ENCODE data around the gene CALU.

CALU gene

DNA sequence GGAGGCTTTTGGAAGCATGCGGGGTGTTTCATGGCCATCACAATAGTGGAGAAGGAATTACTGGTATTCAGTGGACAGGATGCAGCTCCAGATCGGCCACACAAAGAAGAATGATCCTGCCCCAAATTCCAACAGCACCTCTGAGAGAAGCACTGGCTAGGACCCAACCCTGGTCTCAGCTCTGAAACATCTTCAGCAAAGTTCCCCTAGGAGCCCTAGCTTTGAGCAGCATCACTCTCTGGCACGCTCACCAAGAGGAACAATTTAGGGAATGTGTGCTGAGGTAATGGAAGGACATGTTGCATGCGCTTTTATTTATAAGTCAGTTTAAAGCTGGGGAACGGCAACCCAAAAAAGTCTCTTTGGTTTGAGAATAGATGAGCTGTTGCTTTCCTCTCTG, 42.0 kb downstream of the CALU start:
- no peak overlapping the region for H3K4me3 ChIP-seq (ENCODE audit: low read depth, low read length)
- TF ChIP-seq, protein P1, sequence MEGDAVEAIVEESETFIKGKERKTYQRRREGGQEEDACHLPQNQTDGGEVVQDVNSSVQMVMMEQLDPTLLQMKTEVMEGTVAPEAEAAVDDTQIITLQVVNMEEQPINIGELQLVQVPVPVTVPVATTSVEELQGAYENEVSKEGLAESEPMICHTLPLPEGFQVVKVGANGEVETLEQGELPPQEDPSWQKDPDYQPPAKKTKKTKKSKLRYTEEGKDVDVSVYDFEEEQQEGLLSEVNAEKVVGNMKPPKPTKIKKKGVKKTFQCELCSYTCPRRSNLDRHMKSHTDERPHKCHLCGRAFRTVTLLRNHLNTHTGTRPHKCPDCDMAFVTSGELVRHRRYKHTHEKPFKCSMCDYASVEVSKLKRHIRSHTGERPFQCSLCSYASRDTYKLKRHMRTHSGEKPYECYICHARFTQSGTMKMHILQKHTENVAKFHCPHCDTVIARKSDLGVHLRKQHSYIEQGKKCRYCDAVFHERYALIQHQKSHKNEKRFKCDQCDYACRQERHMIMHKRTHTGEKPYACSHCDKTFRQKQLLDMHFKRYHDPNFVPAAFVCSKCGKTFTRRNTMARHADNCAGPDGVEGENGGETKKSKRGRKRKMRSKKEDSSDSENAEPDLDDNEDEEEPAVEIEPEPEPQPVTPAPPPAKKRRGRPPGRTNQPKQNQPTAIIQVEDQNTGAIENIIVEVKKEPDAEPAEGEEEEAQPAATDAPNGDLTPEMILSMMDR (IDR thresholded peaks at IDR 0.05; ENCODE audit: control insufficient read depth, extremely low read depth, insufficient read depth) = no peak
- no peak for DNase-seq (ENCODE audit: low read depth)

DNA sequence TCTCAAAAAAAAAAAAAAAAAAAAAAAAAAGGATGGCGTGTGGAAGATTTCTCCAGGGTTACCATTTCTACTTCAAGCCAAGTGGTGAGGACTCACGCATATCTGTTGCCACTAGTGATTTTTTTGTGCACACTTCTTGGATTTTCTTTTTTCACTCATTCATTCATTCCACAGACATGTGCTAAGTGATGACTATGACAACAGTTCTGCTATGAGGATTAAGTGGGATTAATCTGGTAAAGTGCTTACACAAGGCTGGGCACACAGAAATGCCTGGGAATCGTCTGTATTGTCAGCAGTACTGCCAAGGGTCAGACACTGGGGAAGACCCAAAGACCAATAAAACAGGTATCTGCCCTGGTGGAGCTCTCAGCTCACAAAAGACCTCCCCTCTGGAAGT, 42.7 kb downstream of the CALU start:
- no peak overlapping the region for H3K4me3 ChIP-seq (ENCODE audit: low read depth, low read length)
- TF ChIP-seq, protein P1 (IDR thresholded peaks at IDR 0.05; ENCODE audit: control insufficient read depth, extremely low read depth, insufficient read depth) = no peak
- DNase-seq (ENCODE audit: low read depth) = no peak

DNA sequence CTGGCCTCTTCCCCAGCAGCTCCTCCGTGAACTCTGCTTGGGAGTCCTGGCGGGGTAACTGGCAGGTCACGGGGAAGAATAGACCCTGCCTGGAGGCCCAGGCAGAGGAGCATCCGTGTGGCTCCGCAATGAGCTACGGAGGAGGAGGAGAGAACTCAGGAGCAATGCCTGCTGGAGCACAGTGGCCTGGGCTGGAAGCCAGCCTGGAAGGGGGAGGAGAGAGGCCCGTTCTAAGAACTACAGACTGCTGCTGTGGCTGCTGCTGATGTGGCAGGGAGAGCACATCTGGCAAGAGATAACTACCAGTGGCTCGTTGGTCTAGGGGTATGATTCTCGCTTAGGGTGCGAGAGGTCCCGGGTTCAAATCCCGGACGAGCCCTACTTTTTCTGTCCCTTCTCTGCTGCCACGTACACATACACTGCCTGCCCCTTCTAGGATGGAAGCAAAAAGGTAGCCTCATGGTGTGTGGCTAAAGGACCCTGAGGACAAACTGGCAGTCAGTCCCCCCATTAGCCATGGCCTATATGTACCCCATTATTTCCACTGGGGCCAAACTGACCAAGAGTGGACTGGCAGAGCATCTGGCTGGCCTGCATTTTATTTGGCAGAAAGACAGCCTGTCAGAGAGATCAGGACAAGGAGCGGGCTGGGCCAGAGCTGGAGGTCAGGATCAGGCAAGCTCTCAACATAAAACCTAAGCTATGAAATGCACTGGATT, 44.1 kb downstream of the CALU start:
- DNase-seq (ENCODE audit: low read depth) = no peak
- TF ChIP-seq, protein P1 (IDR thresholded peaks at IDR 0.05; ENCODE audit: control insufficient read depth, extremely low read depth, insufficient read depth) = no peak
- H3K4me3 ChIP-seq (ENCODE audit: low read depth, low read length) = no peak overlapping the region

DNA sequence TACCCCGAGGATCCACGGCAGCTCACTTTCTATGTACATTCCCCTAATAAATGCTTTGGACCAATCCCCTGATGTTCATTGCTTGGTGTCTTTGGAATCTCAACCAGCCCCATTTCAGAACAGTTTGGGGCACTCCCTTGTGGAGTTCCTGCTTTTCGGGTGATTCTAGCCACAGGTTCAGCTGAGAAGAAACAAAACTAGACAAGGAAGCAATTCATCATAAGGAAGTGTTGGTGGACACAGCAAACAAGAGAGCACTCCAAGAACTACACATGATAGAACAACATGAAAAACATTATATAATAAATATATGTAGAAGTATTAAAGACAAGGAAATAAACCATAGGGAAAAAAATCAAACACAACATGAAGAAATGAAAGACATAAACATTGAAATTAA, 46.6 kb downstream of the CALU start:
- DNase-seq (ENCODE audit: low read depth) = peak; percentile 80
- TF ChIP-seq, protein P1 (IDR thresholded peaks at IDR 0.05; ENCODE audit: control insufficient read depth, extremely low read depth, insufficient read depth) = no peak
- H3K4me3 ChIP-seq (ENCODE audit: low read depth, low read length) = no peak overlapping the region

DNA sequence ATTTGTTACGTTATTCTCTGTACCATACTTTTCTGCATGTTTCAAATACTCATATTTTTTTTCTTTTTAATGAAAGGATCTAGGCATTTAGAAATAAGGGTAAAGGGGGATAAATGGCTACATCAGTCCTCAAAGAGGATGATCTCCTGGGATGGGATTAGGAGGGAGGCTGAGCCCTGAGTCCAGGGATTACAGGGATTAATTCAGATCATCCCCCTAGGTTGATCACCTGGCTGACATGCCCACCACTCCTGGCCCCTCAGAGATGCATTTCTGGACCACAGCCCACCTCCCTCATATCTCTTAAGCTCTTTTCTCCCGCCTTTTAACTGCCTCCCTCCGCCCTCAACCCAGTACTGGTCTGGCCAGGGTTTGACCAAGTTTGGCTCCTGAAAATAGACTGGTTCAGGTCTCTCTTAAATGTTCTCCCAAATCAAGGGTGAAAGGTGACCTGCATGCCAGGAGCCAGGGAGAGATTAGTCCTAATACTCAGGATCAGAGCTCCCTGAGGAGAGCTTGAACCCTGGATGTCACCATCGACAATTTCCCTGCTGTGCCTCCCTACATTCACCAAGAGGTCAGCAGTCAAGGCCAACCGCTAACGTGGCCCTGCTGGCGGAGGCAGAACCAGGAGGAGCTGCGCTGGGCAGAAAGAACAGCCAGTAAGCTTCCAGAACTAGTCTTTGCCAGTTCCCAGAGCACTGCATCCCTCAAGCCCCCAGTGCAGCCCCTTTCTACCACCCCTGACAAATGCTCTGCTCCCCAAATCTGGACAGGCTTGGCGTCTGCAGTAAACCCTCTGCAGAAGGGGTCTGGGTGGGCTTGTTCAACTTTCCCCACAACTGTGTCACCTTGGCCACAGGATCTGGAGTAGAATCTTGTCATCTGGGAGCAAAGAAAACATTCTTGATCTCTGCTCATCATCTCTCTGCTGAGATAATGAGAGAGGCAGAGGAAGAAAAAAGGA, 49.6 kb downstream of the CALU start:
- no peak for DNase-seq (ENCODE audit: low read depth)
- TF ChIP-seq, protein P1 (IDR thresholded peaks at IDR 0.05; ENCODE audit: control insufficient read depth, extremely low read depth, insufficient read depth) = no peak
- H3K4me3 ChIP-seq (ENCODE audit: low read depth, low read length) = no peak overlapping the region

DNA sequence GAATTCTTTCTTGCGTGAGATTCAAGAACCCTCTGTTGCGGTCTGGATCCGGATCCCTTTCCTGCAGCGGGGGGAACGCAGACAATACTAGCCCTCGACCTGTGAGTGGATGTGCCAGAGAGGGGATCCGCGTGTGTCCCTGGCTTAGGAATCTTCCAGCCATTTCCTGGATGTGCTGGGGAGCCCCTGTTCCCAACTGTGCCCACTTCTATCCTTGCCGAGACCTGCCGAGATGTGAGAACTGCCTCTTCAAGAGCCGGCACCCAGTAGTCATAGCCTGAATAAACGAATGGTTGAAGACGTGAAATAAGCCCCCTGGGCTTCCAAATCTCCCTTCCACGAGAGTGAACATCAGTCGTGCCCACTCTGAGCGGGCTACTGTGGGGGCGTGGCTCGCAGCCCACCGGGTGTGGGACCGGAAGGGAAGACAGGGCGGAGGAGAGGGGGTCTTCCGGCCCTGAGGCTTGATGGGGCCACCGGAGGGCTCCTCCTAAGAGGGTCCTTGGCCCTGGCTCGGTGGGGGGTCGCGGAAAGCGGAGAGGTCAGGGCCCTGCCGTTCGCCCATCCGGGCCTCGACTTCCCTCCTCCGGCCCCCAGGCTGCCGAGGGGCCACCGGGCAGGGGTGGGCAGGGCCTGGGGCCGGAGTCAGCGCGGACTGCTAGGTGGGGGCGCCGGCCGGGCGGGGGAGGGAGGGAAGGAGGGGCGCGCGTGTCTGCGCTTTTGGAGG, 51.3 kb downstream of the CALU start:
- no peak for DNase-seq (ENCODE audit: low read depth)
- peak overlapping the region; percentile 77 for H3K4me3 ChIP-seq (ENCODE audit: low read depth, low read length)
- TF ChIP-seq, protein P1 (IDR thresholded peaks at IDR 0.05; ENCODE audit: control insufficient read depth, extremely low read depth, insufficient read depth) = no peak
